Skeletal muscle tissue (tissue), 4 donors: ENCODE measurements around the gene MROH7. TPM values are rescaled to one million over a fixed set of nuclear protein-coding genes. Genes with fewer than 3 reads are reported as not detected.

Experiments used
- H3K27ac ChIP-seq: one replicate; pipeline ENCODE4 v1.7.0; 2013; ENCODE audit warnings: mild to moderate bottlenecking, low read depth, low read length, inconsistent platforms
- H3K27me3 ChIP-seq, 3 donors: one replicate each; pipeline ENCODE4 v1.7.0; 2013; ENCODE audit warnings: low read length in 3 of 3; ENCODE audit not compliant: control insufficient read depth in 3 of 3, insufficient read depth in 3 of 3
- H3K36me3 ChIP-seq, 3 donors: one replicate each; pipeline ENCODE4 v1.7.0; 2013; ENCODE audit warnings: low read length in 3 of 3; ENCODE audit not compliant: control insufficient read depth in 3 of 3, insufficient read depth in 3 of 3
- H3K4me1 ChIP-seq, 3 donors: one replicate each; pipeline ENCODE4 v1.7.0; 2013; ENCODE audit warnings: low read length in 3 of 3, mild to moderate bottlenecking in 3 of 3; ENCODE audit not compliant: control insufficient read depth in 3 of 3, insufficient read depth in 3 of 3
- H3K4me3 ChIP-seq, 3 donors: one replicate each; pipeline ENCODE4 v1.7.0; 2013; ENCODE audit warnings: low read length in 3 of 3
- H3K9ac ChIP-seq, 3 donors: one replicate each; pipeline ENCODE4 v1.7.0; 2013; ENCODE audit warnings: low read length in 3 of 3, mild to moderate bottlenecking in 3 of 3, moderate library complexity in 2 of 3, low read depth in 1 of 3
- H3K9me3 ChIP-seq, 3 donors: one replicate each; pipeline ENCODE4 v1.7.0; 2013; ENCODE audit warnings: low read length in 3 of 3; ENCODE audit not compliant: control insufficient read depth in 3 of 3
- total RNA-seq: library from RNA; depleted of rRNA; stranded (reverse); fragments of >200 nt; gene quantifications from one replicate; pipeline ENCODE4 v1.2.3, GENCODE V29; 2014
- donor health status: Osteomylitis.

The MROH7 gene
- total RNA-seq, 1 donor from 2014 or later: 1.6 TPM

GRCh38 chr1:54716299-54717047, 74.9 kb downstream of the MROH7 start:
- Histone ChIP-seq H3K9me3 (no peaks in the 10 kb centered on the region), H3K36me3 (peaks cover 9 to 35% (median 12%) of the 10 kb centered on the region in 3 donors), H3K4me3 (peak overlapping the region; percentile 91 to 99 (median 95)), H3K27ac (peak overlapping the region; percentile 84), H3K9ac (peak overlapping the region; percentile 91 to 94 (median 92)), H3K4me1 (peaks cover 16 to 19% (median 16%) of the 10 kb centered on the region in 3 donors), H3K27me3 (no peaks in the 10 kb centered on the region)

GRCh38 chr1:54721719-54722118, 80.1 kb downstream of the MROH7 start:
- peaks cover 1 to 5% (median 3%) of the 10 kb centered on the region in 3 donors for H3K4me1 ChIP-seq
- peaks cover 33 to 80% (median 53%) of the 10 kb centered on the region in 3 donors for H3K36me3 ChIP-seq
- H3K27ac ChIP-seq: no peak overlapping the region
- H3K9ac ChIP-seq: no peak overlapping the region
- H3K9me3 ChIP-seq: no peaks in the 10 kb centered on the region
- no peaks in the 10 kb centered on the region for H3K27me3 ChIP-seq
- H3K4me3 ChIP-seq: no peak overlapping the region

- Histone ChIP-seq H3K27me3 (no peaks in the 10 kb centered on the region), H3K36me3 (peaks cover 34 to 74% (median 68%) of the 10 kb centered on the region in 3 donors), H3K9me3 (no peaks in the 10 kb centered on the region), H3K4me1 (peaks cover 0 to 2% (median 0%) of the 10 kb centered on the region in 3 donors), H3K27ac (no peak overlapping the region), H3K4me3 (no peak overlapping the region), H3K9ac (no peak overlapping the region)
These were observed 82.4 kb downstream of the MROH7 start for GRCh38 chr1:54723985-54724384.

GRCh38 chr1:54724771-54725170, 83.2 kb downstream of the MROH7 start:
- H3K9me3 ChIP-seq: no peaks in the 10 kb centered on the region
- no peak overlapping the region for H3K4me3 ChIP-seq
- H3K27ac ChIP-seq: no peak overlapping the region
- H3K27me3 ChIP-seq: no peaks in the 10 kb centered on the region
- H3K4me1 ChIP-seq: peaks cover 0 to 2% (median 0%) of the 10 kb centered on the region in 3 donors
- peaks cover 33 to 71% (median 65%) of the 10 kb centered on the region in 3 donors for H3K36me3 ChIP-seq
- H3K9ac ChIP-seq: no peak overlapping the region

- no peaks in the 10 kb centered on the region for H3K9me3 ChIP-seq
- H3K36me3 ChIP-seq: peaks cover 32 to 73% (median 62%) of the 10 kb centered on the region in 3 donors
- H3K4me3 ChIP-seq: no peak overlapping the region
- no peak overlapping the region for H3K27ac ChIP-seq
- no peak overlapping the region for H3K9ac ChIP-seq
- H3K27me3 ChIP-seq: no peaks in the 10 kb centered on the region
- no peaks in the 10 kb centered on the region for H3K4me1 ChIP-seq
These were observed 86.4 kb downstream of the MROH7 start for GRCh38 chr1:54728027-54728426.

GRCh38 chr1:54736685-54737084, 95.1 kb downstream of the MROH7 start:
- H3K4me3 ChIP-seq: no peak overlapping the region
- H3K27ac ChIP-seq: no peak overlapping the region
- no peaks in the 10 kb centered on the region for H3K9me3 ChIP-seq
- H3K9ac ChIP-seq: no peak overlapping the region
- H3K36me3 ChIP-seq: peaks cover 41 to 68% (median 59%) of the 10 kb centered on the region in 3 donors
- H3K4me1 ChIP-seq: no peaks in the 10 kb centered on the region
- no peaks in the 10 kb centered on the region for H3K27me3 ChIP-seq

GRCh38 chr1:54738244-54738643, 96.7 kb downstream of the MROH7 start:
- Histone ChIP-seq H3K9ac (no peak overlapping the region), H3K9me3 (no peaks in the 10 kb centered on the region), H3K4me1 (no peaks in the 10 kb centered on the region), H3K27ac (no peak overlapping the region), H3K36me3 (peaks cover 44 to 72% (median 72%) of the 10 kb centered on the region in 3 donors), H3K27me3 (no peaks in the 10 kb centered on the region), H3K4me3 (no peak overlapping the region)

GRCh38 chr1:54741531-54741930, 99.9 kb downstream of the MROH7 start:
- Histone ChIP-seq H3K9ac (no peak overlapping the region), H3K36me3 (peaks cover 54 to 64% (median 62%) of the 10 kb centered on the region in 3 donors)

GRCh38 chr1:54742282-54742681, 100.7 kb downstream of the MROH7 start:
- H3K27me3 ChIP-seq: no peaks in the 10 kb centered on the region
- no peak overlapping the region for H3K27ac ChIP-seq
- H3K9me3 ChIP-seq: no peaks in the 10 kb centered on the region
- no peaks in the 10 kb centered on the region for H3K4me1 ChIP-seq
- H3K36me3 ChIP-seq: peaks cover 49 to 56% (median 54%) of the 10 kb centered on the region in 3 donors
- H3K9ac ChIP-seq: no peak overlapping the region
- H3K4me3 ChIP-seq: no peak overlapping the region

More at GRCh38 chr1:54741531-54741930, 99.9 kb downstream of the MROH7 start:
- H3K9me3 ChIP-seq: no peaks in the 10 kb centered on the region
- H3K4me3 ChIP-seq: no peak overlapping the region
- no peak overlapping the region for H3K27ac ChIP-seq
- H3K4me1 ChIP-seq: no peaks in the 10 kb centered on the region
- no peaks in the 10 kb centered on the region for H3K27me3 ChIP-seq

- Histone ChIP-seq H3K36me3 (peaks cover 40 to 46% (median 44%) of the 10 kb centered on the region in 3 donors), H3K9ac (no peak overlapping the region), H3K27ac (peak overlapping the region; percentile 33), H3K9me3 (no peaks in the 10 kb centered on the region), H3K27me3 (peaks cover 0 to 2% (median 0%) of the 10 kb centered on the region in 3 donors), H3K4me1 (no peaks in the 10 kb centered on the region), H3K4me3 (no peak overlapping the region)
These were observed 102.0 kb downstream of the MROH7 start for GRCh38 chr1:54743416-54744226.
